Uterus (tissue), 2 donors: ENCODE results near the gene SERGEF.

ENCODE experiments used
- POLR2A ChIP-seq, 2 donors: fragments of 450-650 bp; IDR thresholded peaks; one replicate each; pipeline ENCODE4 v1.6.1; 2016; ENCODE audit warnings: antibody characterized with exemption in 2 of 2, mild to moderate bottlenecking in 1 of 2, moderate library complexity in 1 of 2
- TF ChIP-seq, protein P1 (sequence below), 4 experiments: fragments of 200-600 bp in 2 of 4; fragments of 450-650 bp in 2 of 4; sonication (generic) in 2 of 4; IDR thresholded peaks; one replicate each; pipeline ENCODE4 v1.5.1; 2016 to 2019; ENCODE audit warnings: antibody characterized with exemption in 4 of 4, mild to moderate bottlenecking in 2 of 4, moderate library complexity in 1 of 4

DNA sequence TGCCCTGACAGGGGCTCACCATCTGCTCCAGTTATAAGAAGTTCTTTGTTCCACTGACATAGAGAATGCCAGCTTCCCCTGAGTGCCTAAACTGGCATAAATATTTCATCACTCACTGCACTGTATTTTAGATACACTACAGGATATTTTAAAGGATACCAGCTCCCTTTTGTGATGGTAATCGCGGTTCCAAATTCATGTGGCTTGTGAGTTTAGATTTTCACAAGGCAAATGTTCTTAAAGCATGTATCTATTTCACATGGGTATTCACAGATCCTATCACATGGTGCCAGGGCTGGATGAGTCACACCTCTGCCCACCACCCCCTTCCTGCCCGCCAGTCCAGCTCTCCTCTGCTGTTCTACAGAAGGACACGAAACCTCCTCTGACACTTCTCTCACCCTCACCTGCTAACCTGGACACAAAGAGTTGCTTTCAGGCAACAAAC, 172.7 kb downstream of the SERGEF start:
- TF ChIP-seq, protein P1, sequence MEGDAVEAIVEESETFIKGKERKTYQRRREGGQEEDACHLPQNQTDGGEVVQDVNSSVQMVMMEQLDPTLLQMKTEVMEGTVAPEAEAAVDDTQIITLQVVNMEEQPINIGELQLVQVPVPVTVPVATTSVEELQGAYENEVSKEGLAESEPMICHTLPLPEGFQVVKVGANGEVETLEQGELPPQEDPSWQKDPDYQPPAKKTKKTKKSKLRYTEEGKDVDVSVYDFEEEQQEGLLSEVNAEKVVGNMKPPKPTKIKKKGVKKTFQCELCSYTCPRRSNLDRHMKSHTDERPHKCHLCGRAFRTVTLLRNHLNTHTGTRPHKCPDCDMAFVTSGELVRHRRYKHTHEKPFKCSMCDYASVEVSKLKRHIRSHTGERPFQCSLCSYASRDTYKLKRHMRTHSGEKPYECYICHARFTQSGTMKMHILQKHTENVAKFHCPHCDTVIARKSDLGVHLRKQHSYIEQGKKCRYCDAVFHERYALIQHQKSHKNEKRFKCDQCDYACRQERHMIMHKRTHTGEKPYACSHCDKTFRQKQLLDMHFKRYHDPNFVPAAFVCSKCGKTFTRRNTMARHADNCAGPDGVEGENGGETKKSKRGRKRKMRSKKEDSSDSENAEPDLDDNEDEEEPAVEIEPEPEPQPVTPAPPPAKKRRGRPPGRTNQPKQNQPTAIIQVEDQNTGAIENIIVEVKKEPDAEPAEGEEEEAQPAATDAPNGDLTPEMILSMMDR (IDR thresholded peaks at IDR 0.05), result no peak
- no peak for TF ChIP-seq POLR2A (IDR thresholded peaks at IDR 0.05)
